Ectodermal cell (in vitro differentiated cells): Measurements from ENCODE around the gene EPAS1.

Experiments used
- H3K27ac ChIP-seq: 2 replicates; pipeline ENCODE4 v1.7.0; 2013; ENCODE audit warnings: mild to moderate bottlenecking, low read depth, low read length; ENCODE audit not compliant: insufficient read depth, poor library complexity, severe bottlenecking
- H3K27me3 ChIP-seq: 2 replicates; pipeline ENCODE4 v1.7.0; 2013; ENCODE audit warnings: mild to moderate bottlenecking, low read length; ENCODE audit not compliant: insufficient read depth, control insufficient read depth, poor library complexity, severe bottlenecking
- H3K36me3 ChIP-seq: one replicate; pipeline ENCODE4 v1.7.0; 2013; ENCODE audit warnings: low read length; ENCODE audit not compliant: control insufficient read depth, insufficient read depth
- H3K4me1 ChIP-seq: one replicate; pipeline ENCODE4 v1.7.0; 2013; ENCODE audit warnings: low read length; ENCODE audit not compliant: control insufficient read depth, insufficient read depth
- H3K4me3 ChIP-seq: 2 replicates; pipeline ENCODE4 v1.7.0; 2013; ENCODE audit warnings: low read depth, low read length, control low read depth; ENCODE audit not compliant: insufficient read depth
- H3K9me3 ChIP-seq: 2 replicates; pipeline ENCODE4 v1.7.0; 2013; ENCODE audit warnings: mild to moderate bottlenecking, low read length, moderate library complexity; ENCODE audit not compliant: control insufficient read depth
- WGBS, 2 experiments: methylation state at CpG; one replicate each; pipeline ENCODE4 v1.1.7; 2013; ENCODE audit warnings: missing lambda C conversion rate in 2 of 2; 5-methylcytosine and 5-hydroxymethylcytosine counted together

The EPAS1 gene

GRCh38 chr2:46299365-46300263 lies 2.4 kb downstream of the EPAS1 start:
- Histone ChIP-seq H3K4me3 (peak overlapping the region; percentile 46), H3K4me1 (peaks cover 25% of the 10 kb centered on the region), H3K9me3 (no peaks in the 10 kb centered on the region), H3K27ac (no peak overlapping the region), H3K36me3 (no peaks in the 10 kb centered on the region), H3K27me3 (peaks cover 77% of the 10 kb centered on the region)
- WGBS, 2 experiments, result 2% methylated on average over 40 of the region's 40 CpGs

DNA sequence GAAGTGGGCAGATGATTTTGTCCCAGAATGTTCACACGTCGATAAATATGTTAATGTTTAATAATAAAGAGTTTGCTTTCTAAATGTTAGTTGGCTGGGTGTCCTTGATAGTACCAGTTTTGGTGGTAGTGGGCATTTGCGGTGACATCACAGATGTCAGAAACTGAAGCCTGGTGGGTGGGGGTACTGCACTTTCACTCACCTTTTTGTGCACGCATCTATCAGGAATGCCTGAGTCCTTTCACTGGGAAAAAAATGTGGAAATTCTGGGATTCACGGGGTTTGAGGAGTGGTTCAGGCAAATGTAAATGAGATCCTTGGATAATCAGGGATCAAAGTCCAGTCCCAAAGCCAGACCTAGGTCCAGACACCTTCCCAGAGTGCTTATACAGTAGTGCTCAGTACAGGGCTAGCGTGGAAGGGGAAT lies 3.2 kb downstream of the EPAS1 start:
- H3K4me3 ChIP-seq, result no peak overlapping the region
- 68 to 73% methylated on average over 6 of the region's 6 CpGs for WGBS, 2 experiments
- no peak overlapping the region for H3K27ac ChIP-seq
- H3K4me1 ChIP-seq, result peaks cover 25% of the 10 kb centered on the region
- H3K36me3 ChIP-seq, result no peaks in the 10 kb centered on the region
- H3K27me3 ChIP-seq, result peaks cover 69% of the 10 kb centered on the region
- no peaks in the 10 kb centered on the region for H3K9me3 ChIP-seq

GRCh38 chr2:46302005-46302695 lies 4.9 kb downstream of the EPAS1 start:
- no peak overlapping the region for H3K27ac ChIP-seq
- no peaks in the 10 kb centered on the region for H3K36me3 ChIP-seq
- H3K9me3 ChIP-seq, result no peaks in the 10 kb centered on the region
- WGBS, 2 experiments, result 85 to 86% methylated on average over 1 to 4 of the region's 4 CpGs
- H3K4me1 ChIP-seq, result peaks cover 20% of the 10 kb centered on the region
- H3K27me3 ChIP-seq, result peaks cover 52% of the 10 kb centered on the region
- H3K4me3 ChIP-seq, result no peak overlapping the region

GRCh38 chr2:46303233-46303632 lies 6.0 kb downstream of the EPAS1 start:
- Histone ChIP-seq H3K4me3 (no peak overlapping the region), H3K4me1 (peaks cover 12% of the 10 kb centered on the region), H3K9me3 (no peaks in the 10 kb centered on the region), H3K36me3 (no peaks in the 10 kb centered on the region), H3K27ac (no peak overlapping the region), H3K27me3 (peaks cover 41% of the 10 kb centered on the region)
- 71 to 79% methylated on average over 3 of the region's 3 CpGs for WGBS, 2 experiments

GRCh38 chr2:46303822-46304221 lies 6.6 kb downstream of the EPAS1 start:
- peaks cover 35% of the 10 kb centered on the region for H3K27me3 ChIP-seq
- no peak overlapping the region for H3K27ac ChIP-seq
- peaks cover 7% of the 10 kb centered on the region for H3K4me1 ChIP-seq
- H3K9me3 ChIP-seq, result no peaks in the 10 kb centered on the region
- WGBS, 2 experiments, result 94 to 99% methylated on average over 5 of the region's 5 CpGs
- H3K36me3 ChIP-seq, result no peaks in the 10 kb centered on the region
- no peak overlapping the region for H3K4me3 ChIP-seq

DNA sequence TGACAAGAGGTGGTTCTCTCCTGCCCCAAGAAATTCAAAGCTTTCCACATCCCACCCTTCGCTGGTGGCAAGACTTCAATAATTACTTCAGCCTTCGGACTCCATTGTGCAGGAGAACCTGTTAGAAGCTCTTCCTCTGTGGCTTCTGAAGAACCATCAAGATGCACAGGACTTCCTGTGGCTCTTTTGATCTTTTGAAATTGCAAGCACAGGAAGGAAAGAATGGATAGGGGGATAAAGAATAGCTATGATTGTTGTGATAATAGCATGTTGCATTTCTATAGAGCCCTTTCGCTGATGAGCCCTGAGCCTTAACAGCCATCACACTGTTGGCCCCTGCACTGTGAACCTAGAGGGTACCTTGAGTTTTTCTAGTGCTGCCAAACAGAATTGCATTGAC lies 7.4 kb downstream of the EPAS1 start:
- H3K4me1 ChIP-seq, result no peaks in the 10 kb centered on the region
- H3K4me3 ChIP-seq, result no peak overlapping the region
- H3K36me3 ChIP-seq, result no peaks in the 10 kb centered on the region
- no peaks in the 10 kb centered on the region for H3K9me3 ChIP-seq
- WGBS, 2 experiments, result 61 to 68% methylated on average over 3 of the region's 3 CpGs
- peaks cover 27% of the 10 kb centered on the region for H3K27me3 ChIP-seq
- H3K27ac ChIP-seq, result no peak overlapping the region

DNA sequence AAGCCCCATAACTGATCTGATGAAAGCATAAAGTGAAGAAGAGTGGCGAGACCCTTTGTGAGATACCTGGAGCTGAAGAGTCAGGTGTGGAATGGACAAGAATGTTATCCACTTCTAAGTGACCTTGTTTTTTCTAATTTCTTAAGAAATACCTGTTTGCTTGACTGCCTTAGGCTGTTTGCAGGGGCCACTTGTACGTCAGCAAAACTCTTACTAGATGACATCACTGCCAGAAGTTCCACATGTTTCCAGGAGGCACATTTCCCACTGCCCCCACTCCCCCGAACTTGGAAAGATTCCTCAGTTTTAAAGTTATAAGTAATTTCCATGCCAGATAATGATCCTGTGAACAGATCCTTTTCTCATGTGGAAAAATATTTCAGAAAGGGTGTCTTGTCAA lies 8.0 kb downstream of the EPAS1 start:
- H3K4me1 ChIP-seq, result no peaks in the 10 kb centered on the region
- WGBS, 2 experiments, result 87 to 95% methylated on average over 3 of the region's 3 CpGs
- H3K27ac ChIP-seq, result no peak overlapping the region
- H3K27me3 ChIP-seq, result peaks cover 22% of the 10 kb centered on the region
- H3K9me3 ChIP-seq, result no peaks in the 10 kb centered on the region
- no peak overlapping the region for H3K4me3 ChIP-seq
- no peaks in the 10 kb centered on the region for H3K36me3 ChIP-seq

DNA sequence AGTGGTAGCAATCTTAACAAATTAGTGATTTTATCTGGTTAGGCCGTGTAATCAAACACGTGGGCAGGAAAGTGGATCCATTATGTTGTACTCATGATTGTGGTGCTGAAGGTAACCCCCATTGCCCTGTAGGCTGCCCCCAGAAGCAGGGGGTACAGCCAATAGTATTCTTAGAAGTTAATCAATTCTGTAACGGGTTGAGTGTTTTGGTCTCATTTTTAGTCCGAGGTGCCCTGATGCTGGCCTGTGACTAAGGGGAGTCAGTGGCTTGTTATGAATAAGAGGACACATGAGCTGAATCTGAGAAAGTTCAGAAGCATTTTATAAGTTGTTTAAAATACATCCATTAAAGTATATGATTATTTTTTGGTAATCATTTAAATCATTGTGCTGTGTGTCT lies 8.6 kb downstream of the EPAS1 start:
- Histone ChIP-seq H3K27me3 (peaks cover 16% of the 10 kb centered on the region), H3K27ac (no peak overlapping the region), H3K36me3 (no peaks in the 10 kb centered on the region), H3K4me1 (no peaks in the 10 kb centered on the region), H3K9me3 (no peaks in the 10 kb centered on the region), H3K4me3 (no peak overlapping the region)
- 97 to 98% methylated on average over 4 of the region's 4 CpGs for WGBS, 2 experiments

GRCh38 chr2:46306330-46306751 lies 9.1 kb downstream of the EPAS1 start:
- 94 to 97% methylated on average over 2 of the region's 2 CpGs for WGBS, 2 experiments
- Histone ChIP-seq H3K27me3 (peaks cover 10% of the 10 kb centered on the region), H3K4me3 (no peak overlapping the region)

DNA sequence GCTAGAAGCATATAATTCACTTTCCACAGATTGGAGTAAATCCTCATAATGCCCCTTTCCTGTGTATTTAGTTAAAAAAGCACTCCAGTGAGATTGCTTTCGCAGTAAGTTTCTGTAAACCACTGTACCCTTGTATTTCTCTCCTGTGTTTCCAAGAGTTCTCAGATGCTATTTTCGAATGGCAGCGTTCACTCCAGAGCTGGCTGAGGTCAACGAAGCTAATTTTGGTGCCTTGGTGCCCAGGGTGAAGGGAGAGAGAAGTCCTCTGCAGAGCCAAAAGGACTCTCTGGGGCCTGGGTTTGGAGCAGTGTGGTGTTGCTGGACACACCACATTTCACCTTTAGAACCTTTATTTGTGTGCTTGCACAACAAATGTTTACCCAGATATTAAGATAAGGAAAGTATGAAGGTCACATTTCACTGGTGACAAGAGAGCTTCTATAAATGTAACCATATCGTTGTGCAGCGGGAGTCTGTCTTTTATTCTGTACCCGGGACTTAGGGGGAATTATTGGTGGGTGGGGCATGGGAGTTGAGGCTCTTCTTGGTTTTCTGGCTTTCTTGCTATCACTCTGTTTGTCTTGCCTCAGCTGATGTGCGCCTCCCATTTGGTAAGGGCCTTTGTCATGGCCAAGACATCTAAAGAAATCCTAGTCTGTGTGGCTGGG lies 9.9 kb downstream of the EPAS1 start:
- H3K9me3 ChIP-seq, result no peaks in the 10 kb centered on the region
- H3K36me3 ChIP-seq, result no peaks in the 10 kb centered on the region
- H3K4me1 ChIP-seq, result no peaks in the 10 kb centered on the region
- no peak overlapping the region for H3K4me3 ChIP-seq
- 90 to 93% methylated on average over 8 of the region's 8 CpGs for WGBS, 2 experiments
- H3K27ac ChIP-seq, result no peak overlapping the region
- H3K27me3 ChIP-seq, result peaks cover 2% of the 10 kb centered on the region

More at GRCh38 chr2:46306330-46306751, 9.1 kb downstream of the EPAS1 start:
- no peak overlapping the region for H3K27ac ChIP-seq
- no peaks in the 10 kb centered on the region for H3K9me3 ChIP-seq
- no peaks in the 10 kb centered on the region for H3K4me1 ChIP-seq
- no peaks in the 10 kb centered on the region for H3K36me3 ChIP-seq
